ENCODE data around the gene ECD.
"Not testable (repeated sequence)": the region's sequence is repeated elsewhere in the genome, so short reads cannot be mapped to it uniquely, and the experiment has no call there.

Gene ECD

GRCh38 chr10:73110345-73110849 lies 57.4 kb downstream of the ECD start, which contains the start of gene NUDT13:
Gene NUDT13 (plus strand): TSS chr10:73110455. CDS start chr10:73114366, 3,911 bp downstream.
- DNase-seq (ENCODE audit: low read depth in 1 of 2, low spot score in 1 of 2), result peak; percentile 39 to 82
- in situ Hi-C loops (cut with HindIII; ENCODE audit: low pct_unique_long_range_greater_than_20kb, low sequenced_read_pairs), result no loop called here
- no peak for TF ChIP-seq JUND (IDR thresholded peaks at IDR 0.05; ENCODE audit: low read depth)

- in situ Hi-C loops (cut with HindIII; ENCODE audit: low pct_unique_long_range_greater_than_20kb, low sequenced_read_pairs); DNase-seq (ENCODE audit: low read depth in 1 of 2, low spot score in 1 of 2): not testable (repeated sequence)
Measured at GRCh38 chr10:73109248-73109652, 58.6 kb downstream of the ECD start.

GRCh38 chr10:73106301-73106700 lies 61.5 kb downstream of the ECD start:
- TF ChIP-seq JUND (IDR thresholded peaks at IDR 0.05; ENCODE audit: low read depth), result no peak
- DNase-seq (ENCODE audit: low read depth in 1 of 2, low spot score in 1 of 2), result no peak
- in situ Hi-C loops (cut with HindIII; ENCODE audit: low pct_unique_long_range_greater_than_20kb, low sequenced_read_pairs), result no loop called here

GRCh38 chr10:73099141-73099540 lies 68.7 kb downstream of the ECD start:
- no peak for DNase-seq (ENCODE audit: low read depth in 1 of 2, low spot score in 1 of 2)
- in situ Hi-C loops (cut with HindIII; ENCODE audit: low pct_unique_long_range_greater_than_20kb, low sequenced_read_pairs), result no loop called here
- no peak for TF ChIP-seq JUND (IDR thresholded peaks at IDR 0.05; ENCODE audit: low read depth)

GRCh38 chr10:73097305-73097670 lies 70.5 kb downstream of the ECD start:
- DNase-seq (ENCODE audit: low read depth in 1 of 2, low spot score in 1 of 2), result no peak
- in situ Hi-C loops (cut with HindIII; ENCODE audit: low pct_unique_long_range_greater_than_20kb, low sequenced_read_pairs), result no loop called here
- no peak for TF ChIP-seq JUND (IDR thresholded peaks at IDR 0.05; ENCODE audit: low read depth)

- peak; percentile 85 to 97 for DNase-seq (ENCODE audit: low read depth in 1 of 2, low spot score in 1 of 2)
- in situ Hi-C loops (cut with HindIII; ENCODE audit: low pct_unique_long_range_greater_than_20kb, low sequenced_read_pairs), result no loop called here
- no peak for TF ChIP-seq JUND (IDR thresholded peaks at IDR 0.05; ENCODE audit: low read depth)
Measured at GRCh38 chr10:73096449-73097304, 71.1 kb downstream of the ECD start, which contains the start of gene P4HA1. Gene P4HA1 (minus strand): TSS chr10:73096866. CDS start chr10:73074883, 21,983 bp downstream.

- no peak for TF ChIP-seq JUND (IDR thresholded peaks at IDR 0.05; ENCODE audit: low read depth)
- in situ Hi-C loops (cut with HindIII; ENCODE audit: low pct_unique_long_range_greater_than_20kb, low sequenced_read_pairs), result no loop called here
- DNase-seq (ENCODE audit: low read depth in 1 of 2, low spot score in 1 of 2), result peak in 1 of 2 experiments; percentile 68
Measured at GRCh38 chr10:73096041-73096448, 71.8 kb downstream of the ECD start.

- in situ Hi-C loops (cut with HindIII; ENCODE audit: low pct_unique_long_range_greater_than_20kb, low sequenced_read_pairs), result no loop called here
- no peak for TF ChIP-seq JUND (IDR thresholded peaks at IDR 0.05; ENCODE audit: low read depth)
- peak in 1 of 2 experiments; percentile 52 for DNase-seq (ENCODE audit: low read depth in 1 of 2, low spot score in 1 of 2)
Measured at GRCh38 chr10:73095481-73096021, 72.3 kb downstream of the ECD start.

GRCh38 chr10:73094986-73095480 lies 72.8 kb downstream of the ECD start:
- no peak for TF ChIP-seq JUND (IDR thresholded peaks at IDR 0.05; ENCODE audit: low read depth)
- in situ Hi-C loops (cut with HindIII; ENCODE audit: low pct_unique_long_range_greater_than_20kb, low sequenced_read_pairs), result no loop called here
- no peak for DNase-seq (ENCODE audit: low read depth in 1 of 2, low spot score in 1 of 2)

GRCh38 chr10:73093922-73094850 lies 73.6 kb downstream of the ECD start:
- DNase-seq (ENCODE audit: low read depth in 1 of 2, low spot score in 1 of 2), result no peak
- in situ Hi-C loops (cut with HindIII; ENCODE audit: low pct_unique_long_range_greater_than_20kb, low sequenced_read_pairs), result no loop called here
- no peak for TF ChIP-seq JUND (IDR thresholded peaks at IDR 0.05; ENCODE audit: low read depth)

GRCh38 chr10:73092830-73093229 lies 75.0 kb downstream of the ECD start:
- in situ Hi-C loops (cut with HindIII; ENCODE audit: low pct_unique_long_range_greater_than_20kb, low sequenced_read_pairs), result no loop called here
- TF ChIP-seq JUND (IDR thresholded peaks at IDR 0.05; ENCODE audit: low read depth), result no peak
- no peak for DNase-seq (ENCODE audit: low read depth in 1 of 2, low spot score in 1 of 2)

GRCh38 chr10:73088304-73088703 lies 79.5 kb downstream of the ECD start:
- no peak for TF ChIP-seq JUND (IDR thresholded peaks at IDR 0.05; ENCODE audit: low read depth)
- in situ Hi-C loops (cut with HindIII; ENCODE audit: low pct_unique_long_range_greater_than_20kb, low sequenced_read_pairs), result no loop called here
- no peak for DNase-seq (ENCODE audit: low read depth in 1 of 2, low spot score in 1 of 2)
